Fibroblast of lung (primary cell): ENCODE measurements around the gene DNAJB1.

Experiments
- CTCF ChIP-seq, 2 donors: IDR thresholded peaks in 1 of 2; conservative IDR thresholded peaks in 1 of 2; 1 replicate in 1 of 2; 2 replicates in 1 of 2; pipeline ENCODE4 v1.5.1; 2011 to 2012; ENCODE audit warnings: low read length in 2 of 2, control low read depth in 1 of 2, inconsistent platforms in 1 of 2, low read depth in 1 of 2, mild to moderate bottlenecking in 1 of 2
- EZH2 ChIP-seq: IDR thresholded peaks from 2 replicates; pipeline ENCODE4 v1.5.1; 2012; ENCODE audit warnings: low read length, control low read depth, mild to moderate bottlenecking; ENCODE audit errors: missing control alignments

GRCh38 chr19:14519860-14520407 lies 1.7 kb upstream of the DNAJB1 start:
- no peak for TF ChIP-seq CTCF (conservative IDR thresholded peaks at IDR 0.05 in 1 of 2, IDR thresholded peaks at IDR 0.05 in 1 of 2; ENCODE audit: low read depth in 1 of 2, low read length in 2 of 2)
- no peak for TF ChIP-seq EZH2
